ENCODE results near the gene VAX1. TPM values are rescaled to one million over a fixed set of nuclear protein-coding genes. Genes with fewer than 3 reads are reported as not detected.

VAX1 gene
- total and polyA plus RNA-seq, 2 donors (not counting 3 experiments of a cell fraction or from before 2014, with no cell fraction given), result not detected

- Histone ChIP-seq H3K4me1 (ENCODE audit: control insufficient read depth, extremely low read depth, insufficient read depth, low read length) (no peaks in the 10 kb centered on the region), H3K36me3 (ENCODE audit: control insufficient read depth in 2 of 2, extremely low read depth in 1 of 2, insufficient read depth in 2 of 2, low read length in 2 of 2) (no peaks in the 10 kb centered on the region), H3K27ac (ENCODE audit: insufficient read depth, low read depth, low read length) (no peak overlapping the region), H2AFZ (ENCODE audit: low read depth, low read length) (no peak overlapping the region), H3K27me3 (ENCODE audit: control insufficient read depth in 2 of 2, insufficient read depth in 2 of 2, low read length in 2 of 2) (peaks cover 33 to 40% of the 10 kb centered on the region in 2 experiments), H3K9me3 (replicated peaks; ENCODE audit: control insufficient read depth, insufficient read depth, low read length) (no peaks in the 10 kb centered on the region), H3K9me1 (replicated peaks; ENCODE audit: control insufficient read depth, extremely low read depth, insufficient read depth, low read length) (no peaks in the 10 kb centered on the region), H3K4me3 (replicated peaks in 1 of 3; ENCODE audit: insufficient read depth in 1 of 3, low read depth in 1 of 3, low read length in 3 of 3) (no peak overlapping the region), H3K4me2 (ENCODE audit: insufficient read depth, low read length) (no peak overlapping the region), H3K79me2 (ENCODE audit: control insufficient read depth, insufficient read depth, low read length) (no peaks in the 10 kb centered on the region), H4K20me1 (replicated peaks; ENCODE audit: control insufficient read depth, extremely low read depth, insufficient read depth, low read length) (no peaks in the 10 kb centered on the region), H3K9ac (replicated peaks; ENCODE audit: extremely low read depth, insufficient read depth, low read length) (no peak overlapping the region)
- TF ChIP-seq CTCF (IDR thresholded peaks at IDR 0.05; ENCODE audit: extremely low read depth in 1 of 2, insufficient read depth in 1 of 2, low read depth in 1 of 2, low read length in 2 of 2), result no peak
- TF ChIP-seq FOS (IDR thresholded peaks at IDR 0.05; ENCODE audit: borderline replicate concordance, insufficient read depth, low read length), result no peak
- TF ChIP-seq MYC (IDR thresholded peaks at IDR 0.05; ENCODE audit: low read depth, low read length), result no peak
- TF ChIP-seq JUN (IDR thresholded peaks at IDR 0.05; ENCODE audit: borderline replicate concordance, insufficient read depth, insufficient read length, low read depth), result no peak
- no TSS peak for BruUV-seq (replicated peaks)
- dilution Hi-C loops (cut with MboI; ENCODE audit: extremely low pct_ligation_motif_present, low sequenced_read_pairs), result no loop called here
- intact Hi-C loops (cut with micrococcal nuclease), result no loop called here
- POLR2A ChIA-PET, result no interaction called here
- FAIRE-seq, result no peak
- DNase-seq (ENCODE audit: low read depth, low spot score), result no peak
- CTCF ChIA-PET, result interaction anchor here (1.1 to 2.8 kb wide), 2 partner anchors 23 to 30 kb away, joined by 3 to 9 read pairs; no protein-coding TSS in a partner anchor
These were observed 6.9 kb upstream of the VAX1 start for GRCh38 chr10:117145019-117145418.

- intact Hi-C loops (cut with micrococcal nuclease) (no loop called here), dilution Hi-C loops (cut with MboI; ENCODE audit: extremely low pct_ligation_motif_present, low sequenced_read_pairs) (no loop called here)
- POLR2A ChIA-PET, result no interaction called here
- Histone ChIP-seq H3K4me1 (ENCODE audit: control insufficient read depth, extremely low read depth, insufficient read depth, low read length) (peaks cover 2% of the 10 kb centered on the region), H3K9ac (replicated peaks; ENCODE audit: extremely low read depth, insufficient read depth, low read length) (no peak overlapping the region), H2AFZ (ENCODE audit: low read depth, low read length) (no peak overlapping the region), H3K4me3 (replicated peaks in 1 of 3; ENCODE audit: insufficient read depth in 1 of 3, low read depth in 1 of 3, low read length in 3 of 3) (no peak overlapping the region), H3K9me1 (replicated peaks; ENCODE audit: control insufficient read depth, extremely low read depth, insufficient read depth, low read length) (no peaks in the 10 kb centered on the region), H3K9me3 (replicated peaks; ENCODE audit: control insufficient read depth, insufficient read depth, low read length) (no peaks in the 10 kb centered on the region), H3K79me2 (ENCODE audit: control insufficient read depth, insufficient read depth, low read length) (no peaks in the 10 kb centered on the region), H3K27me3 (ENCODE audit: control insufficient read depth in 2 of 2, insufficient read depth in 2 of 2, low read length in 2 of 2) (peaks cover 45 to 55% of the 10 kb centered on the region in 2 experiments), H3K36me3 (ENCODE audit: control insufficient read depth in 2 of 2, extremely low read depth in 1 of 2, insufficient read depth in 2 of 2, low read length in 2 of 2) (no peaks in the 10 kb centered on the region), H4K20me1 (replicated peaks; ENCODE audit: control insufficient read depth, extremely low read depth, insufficient read depth, low read length) (no peaks in the 10 kb centered on the region), H3K4me2 (ENCODE audit: insufficient read depth, low read length) (no peak overlapping the region), H3K27ac (ENCODE audit: insufficient read depth, low read depth, low read length) (no peak overlapping the region)
- TF ChIP-seq POLR2A (IDR thresholded peaks at IDR 0.05; ENCODE audit: low read depth, low read length) (no peak), EZH2 (IDR thresholded peaks at IDR 0.05; ENCODE audit: borderline replicate concordance, low read depth, low read length, severe bottlenecking) (no peak), CTCF (IDR thresholded peaks at IDR 0.05; ENCODE audit: extremely low read depth in 1 of 2, insufficient read depth in 1 of 2, low read depth in 1 of 2, low read length in 2 of 2) (no peak), JUN (IDR thresholded peaks at IDR 0.05; ENCODE audit: borderline replicate concordance, insufficient read depth, insufficient read length, low read depth) (no peak), GATA2 (IDR thresholded peaks at IDR 0.05; ENCODE audit: insufficient read depth, insufficient read length, low read depth, low read length) (no peak), FOS (IDR thresholded peaks at IDR 0.05; ENCODE audit: borderline replicate concordance, insufficient read depth, low read length) (no peak), MYC (IDR thresholded peaks at IDR 0.05; ENCODE audit: low read depth, low read length) (no peak), POLR2AphosphoS5 (IDR thresholded peaks at IDR 0.05; ENCODE audit: insufficient read depth, low read depth, low read length) (no peak)
- TF ChIP-seq, protein P1, sequence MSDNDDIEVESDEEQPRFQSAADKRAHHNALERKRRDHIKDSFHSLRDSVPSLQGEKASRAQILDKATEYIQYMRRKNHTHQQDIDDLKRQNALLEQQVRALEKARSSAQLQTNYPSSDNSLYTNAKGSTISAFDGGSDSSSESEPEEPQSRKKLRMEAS (IDR thresholded peaks at IDR 0.05; ENCODE audit: insufficient read depth, insufficient read length), result no peak
- CTCF ChIA-PET, result interaction anchor here (2.8 kb wide), 1 partner anchor 32 kb away, joined by 9 read pairs; no protein-coding TSS in a partner anchor
- no TSS peak for BruUV-seq (replicated peaks)
- FAIRE-seq (no peak), DNase-seq (ENCODE audit: low read depth, low spot score) (no peak)
These were observed 5.2 kb upstream of the VAX1 start for GRCh38 chr10:117143103-117143823.
